ENCODE measurements around the gene CD81. TPM values are rescaled to one million over a fixed set of nuclear protein-coding genes. Genes with fewer than 3 reads are reported as not detected.

Gene CD81
- total and polyA plus RNA-seq, 4 donors = 412 to 708 (median 642) TPM

DNA sequence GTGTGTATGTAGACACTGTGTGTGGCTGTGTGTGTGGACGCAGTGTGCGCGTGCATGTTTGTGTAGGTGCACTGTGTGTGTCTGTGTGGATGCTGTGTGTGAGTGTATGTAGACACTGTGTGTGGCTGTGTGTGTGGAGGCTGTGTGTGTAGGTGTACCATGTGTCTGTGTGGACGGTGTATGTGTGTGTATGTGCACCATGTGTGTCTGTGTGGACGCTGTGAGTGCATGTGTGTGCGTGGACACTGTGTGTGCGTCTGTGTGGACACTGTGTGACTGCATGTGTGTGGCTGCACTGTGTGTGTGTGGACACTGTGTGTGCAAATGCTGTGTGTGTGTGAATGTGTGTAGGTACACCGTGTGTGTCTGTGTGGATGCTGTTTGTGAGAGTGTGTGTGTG is 56.9 kb downstream of the CD81 start:
- H3K4me1 ChIP-seq (ENCODE audit: control insufficient read depth in 5 of 5, insufficient read depth in 5 of 5, low read length in 5 of 5) = no peaks in the 10 kb centered on the region
- no peak overlapping the region for H3K27ac ChIP-seq (ENCODE audit: low read depth in 1 of 2, low read length in 1 of 2)
- H3K36me3 ChIP-seq (ENCODE audit: control insufficient read depth in 4 of 4, insufficient read depth in 4 of 4, low read length in 4 of 4) = no peaks in the 10 kb centered on the region
- TF ChIP-seq, protein P1, sequence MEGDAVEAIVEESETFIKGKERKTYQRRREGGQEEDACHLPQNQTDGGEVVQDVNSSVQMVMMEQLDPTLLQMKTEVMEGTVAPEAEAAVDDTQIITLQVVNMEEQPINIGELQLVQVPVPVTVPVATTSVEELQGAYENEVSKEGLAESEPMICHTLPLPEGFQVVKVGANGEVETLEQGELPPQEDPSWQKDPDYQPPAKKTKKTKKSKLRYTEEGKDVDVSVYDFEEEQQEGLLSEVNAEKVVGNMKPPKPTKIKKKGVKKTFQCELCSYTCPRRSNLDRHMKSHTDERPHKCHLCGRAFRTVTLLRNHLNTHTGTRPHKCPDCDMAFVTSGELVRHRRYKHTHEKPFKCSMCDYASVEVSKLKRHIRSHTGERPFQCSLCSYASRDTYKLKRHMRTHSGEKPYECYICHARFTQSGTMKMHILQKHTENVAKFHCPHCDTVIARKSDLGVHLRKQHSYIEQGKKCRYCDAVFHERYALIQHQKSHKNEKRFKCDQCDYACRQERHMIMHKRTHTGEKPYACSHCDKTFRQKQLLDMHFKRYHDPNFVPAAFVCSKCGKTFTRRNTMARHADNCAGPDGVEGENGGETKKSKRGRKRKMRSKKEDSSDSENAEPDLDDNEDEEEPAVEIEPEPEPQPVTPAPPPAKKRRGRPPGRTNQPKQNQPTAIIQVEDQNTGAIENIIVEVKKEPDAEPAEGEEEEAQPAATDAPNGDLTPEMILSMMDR (IDR thresholded peaks at IDR 0.05; ENCODE audit: control extremely low read depth, extremely low read depth) = no peak
- ATAC-seq (ENCODE audit: insufficient read depth, low FRiP score) (no peak), DNase-seq (no peak)
- 88 to 95% methylated on average over 8 of the region's 8 CpGs for WGBS, 2 donors
- H3K4me3 ChIP-seq = no peak overlapping the region
- no peak overlapping the region for H3K9ac ChIP-seq (ENCODE audit: insufficient read depth in 1 of 2, low read length in 2 of 2)
- peaks cover 0 to 5% (median 0%) of the 10 kb centered on the region in 4 donors for H3K9me3 ChIP-seq (ENCODE audit: control insufficient read depth in 4 of 4, insufficient read depth in 3 of 4, low read length in 3 of 4)
- no peaks in the 10 kb centered on the region for H3K27me3 ChIP-seq (ENCODE audit: control insufficient read depth in 3 of 3, insufficient read depth in 3 of 3, low read length in 2 of 3)

DNA sequence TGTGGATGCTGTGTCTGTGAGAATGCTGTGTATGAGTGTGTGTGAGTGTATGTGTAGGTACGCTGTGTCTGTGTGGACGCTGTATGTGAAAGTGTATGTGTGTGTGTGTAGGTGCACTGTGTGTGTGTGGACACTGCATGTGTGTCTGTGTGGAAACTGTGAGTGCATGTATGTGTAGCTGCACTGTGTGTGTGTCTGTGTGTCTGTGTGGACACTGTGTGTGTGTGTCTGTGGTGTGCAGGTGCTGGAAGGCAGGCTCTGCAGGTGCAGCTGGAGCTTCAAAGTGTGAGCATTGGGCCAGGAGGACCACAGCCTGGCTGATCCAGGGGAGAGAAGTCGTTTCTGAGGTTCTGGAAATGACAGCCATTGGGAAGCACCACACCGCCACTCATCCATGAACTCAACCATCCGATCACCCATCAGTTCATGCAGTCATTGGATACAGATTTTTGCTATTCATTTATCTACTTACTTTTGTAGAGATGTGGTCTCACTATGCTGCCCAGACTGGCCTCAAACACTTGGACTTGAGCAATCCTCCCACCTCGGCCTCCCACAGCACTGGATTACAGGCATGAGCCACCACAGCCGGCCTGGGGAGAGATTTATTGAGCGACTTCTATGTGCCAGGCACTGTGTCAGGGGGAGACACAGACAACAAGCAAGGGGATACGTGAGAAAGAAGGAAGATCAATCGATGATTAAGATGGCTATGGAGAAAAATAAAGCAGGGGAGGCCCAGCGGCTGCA is 57.6 kb downstream of the CD81 start:
- 87 to 91% methylated on average over 11 of the region's 11 CpGs for WGBS, 2 donors
- DNase-seq = no peak

DNA sequence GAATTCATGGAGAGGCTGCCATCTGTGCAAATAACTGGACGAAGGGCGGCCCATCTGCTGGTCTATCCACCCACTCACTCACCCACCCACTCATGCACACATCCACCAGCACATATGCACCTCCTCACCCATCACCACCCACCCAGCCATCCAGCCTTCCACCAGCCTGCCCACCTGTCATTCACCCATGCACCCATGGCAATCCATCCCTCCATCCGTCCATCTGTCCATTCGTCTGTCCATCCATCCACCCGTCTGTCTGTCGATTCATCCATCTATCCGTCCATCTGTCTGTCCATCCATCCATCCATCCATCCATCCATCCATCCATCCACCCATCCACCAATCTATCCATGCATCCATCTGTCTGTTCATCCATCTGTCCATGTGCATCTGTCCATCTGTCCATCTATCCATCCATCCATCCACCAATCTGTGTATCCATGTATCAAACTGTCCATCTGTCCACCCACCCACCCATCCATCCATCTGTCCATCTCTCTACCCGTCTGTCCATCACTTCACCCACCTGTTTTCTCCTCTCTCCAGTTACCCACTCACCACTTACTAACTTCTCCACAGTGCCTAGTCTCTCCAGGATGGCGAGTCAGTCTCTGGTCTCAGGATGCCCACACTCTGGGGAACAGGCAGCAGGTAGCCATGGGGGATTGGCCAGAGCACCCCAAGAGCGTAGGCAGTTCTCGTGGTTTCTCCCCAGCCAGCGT is 58.3 kb downstream of the CD81 start:
- TF ChIP-seq, protein P1 (IDR thresholded peaks at IDR 0.05; ENCODE audit: control extremely low read depth, extremely low read depth) = no peak
- no peak overlapping the region for H3K4me3 ChIP-seq

More for the DNA sequence above, 57.6 kb downstream of the CD81 start:
- Histone ChIP-seq H3K27me3 (ENCODE audit: control insufficient read depth in 3 of 3, insufficient read depth in 3 of 3, low read length in 2 of 3) (no peaks in the 10 kb centered on the region), H3K9ac (ENCODE audit: insufficient read depth in 1 of 2, low read length in 2 of 2) (no peak overlapping the region), H3K27ac (ENCODE audit: low read depth in 1 of 2, low read length in 1 of 2) (no peak overlapping the region), H3K4me3 (no peak overlapping the region), H3K36me3 (ENCODE audit: control insufficient read depth in 4 of 4, insufficient read depth in 4 of 4, low read length in 4 of 4) (no peaks in the 10 kb centered on the region), H3K4me1 (ENCODE audit: control insufficient read depth in 5 of 5, insufficient read depth in 5 of 5, low read length in 5 of 5) (no peaks in the 10 kb centered on the region), H3K9me3 (ENCODE audit: control insufficient read depth in 4 of 4, insufficient read depth in 3 of 4, low read length in 3 of 4) (peaks cover 0 to 5% (median 0%) of the 10 kb centered on the region in 4 donors)
- TF ChIP-seq, protein P1 (IDR thresholded peaks at IDR 0.05; ENCODE audit: control extremely low read depth, extremely low read depth) = no peak
- no peak for ATAC-seq (ENCODE audit: insufficient read depth, low FRiP score)

More for the DNA sequence above, 58.3 kb downstream of the CD81 start:
- DNase-seq (no peak), ATAC-seq (ENCODE audit: insufficient read depth, low FRiP score) (no peak)
- WGBS, 2 donors = 92% methylated on average over 12 of the region's 12 CpGs
- Histone ChIP-seq H3K9me3 (ENCODE audit: control insufficient read depth in 4 of 4, insufficient read depth in 3 of 4, low read length in 3 of 4) (peaks cover 0 to 5% (median 0%) of the 10 kb centered on the region in 4 donors), H3K36me3 (ENCODE audit: control insufficient read depth in 4 of 4, insufficient read depth in 4 of 4, low read length in 4 of 4) (no peaks in the 10 kb centered on the region), H3K9ac (ENCODE audit: insufficient read depth in 1 of 2, low read length in 2 of 2) (no peak overlapping the region), H3K4me1 (ENCODE audit: control insufficient read depth in 5 of 5, insufficient read depth in 5 of 5, low read length in 5 of 5) (no peaks in the 10 kb centered on the region), H3K27ac (ENCODE audit: low read depth in 1 of 2, low read length in 1 of 2) (no peak overlapping the region), H3K27me3 (ENCODE audit: control insufficient read depth in 3 of 3, insufficient read depth in 3 of 3, low read length in 2 of 3) (no peaks in the 10 kb centered on the region)

Data from lung (tissue), 12 donors.